Measurements from ENCODE around the gene WDR33. TPM values are rescaled to one million over a fixed set of nuclear protein-coding genes. Genes with fewer than 3 reads are reported as not detected.

The WDR33 gene
- total and polyA plus RNA-seq, 4 donors, result 8.1 to 55.1 (median 29.5) TPM

DNA sequence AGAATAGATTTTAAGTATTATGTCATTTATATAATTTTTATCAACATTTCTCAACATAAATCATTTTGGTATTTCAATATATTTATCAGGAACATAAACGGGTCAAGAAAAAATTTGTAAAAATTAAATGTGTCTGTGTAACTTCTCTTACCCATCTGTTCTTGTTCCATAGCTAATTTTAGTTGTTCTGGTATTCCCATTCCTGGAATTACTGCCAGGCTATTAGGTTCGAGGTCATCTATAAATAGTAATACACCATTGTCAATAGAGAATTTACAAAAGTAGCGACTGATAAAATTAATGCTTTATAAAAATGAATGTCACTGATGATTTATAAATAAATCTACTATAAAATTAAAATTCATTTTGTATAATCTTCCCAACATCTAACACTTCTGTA, 88.2 kb downstream of the WDR33 start:
- intact Hi-C loops (cut with DNase I), result no loop called here
- Histone ChIP-seq H3K36me3 (ENCODE audit: control insufficient read depth in 1 of 2, insufficient read depth in 2 of 2, low read length in 1 of 2) (peaks cover 0 to 5% of the 10 kb centered on the region in 2 donors), H3K4me3 (ENCODE audit: low read length in 2 of 2) (no peak overlapping the region), H3K27me3 (ENCODE audit: control insufficient read depth in 1 of 2, insufficient read depth in 2 of 2, low read length in 1 of 2) (no peaks in the 10 kb centered on the region), H3K9me3 (ENCODE audit: control insufficient read depth, low read length) (no peaks in the 10 kb centered on the region), H3K27ac (ENCODE audit: low read depth in 1 of 2, low read length in 2 of 2) (no peak overlapping the region), H3K4me1 (ENCODE audit: control insufficient read depth in 1 of 2, insufficient read depth in 2 of 2, low read length in 2 of 2) (no peaks in the 10 kb centered on the region)
- ATAC-seq (ENCODE audit: low FRiP score) (no peak), DNase-seq (no peak)
- 48 to 50% methylated on average over 3 of the region's 3 CpGs for WGBS, 2 donors

DNA sequence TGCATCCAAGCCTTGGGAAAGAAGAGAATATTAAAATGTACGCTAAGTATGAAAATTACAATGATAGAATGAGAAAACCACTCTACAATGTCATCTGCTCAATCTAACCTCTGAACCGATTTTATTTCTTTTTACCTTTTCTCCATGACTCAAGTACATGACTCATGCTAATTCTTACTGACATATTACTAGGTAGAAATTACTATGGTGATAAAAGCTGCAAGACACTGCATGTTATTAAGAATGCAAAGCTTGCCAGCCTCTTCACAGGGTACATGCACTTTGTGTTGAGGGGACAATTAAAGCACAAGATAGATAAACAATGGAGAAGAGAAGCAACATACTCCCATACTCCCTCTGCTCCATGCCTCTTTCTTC, 89.0 kb downstream of the WDR33 start:
- intact Hi-C loops (cut with DNase I), result no loop called here
- Histone ChIP-seq H3K27ac (ENCODE audit: low read depth in 1 of 2, low read length in 2 of 2) (no peak overlapping the region), H3K4me1 (ENCODE audit: control insufficient read depth in 1 of 2, insufficient read depth in 2 of 2, low read length in 2 of 2) (no peaks in the 10 kb centered on the region), H3K9me3 (ENCODE audit: control insufficient read depth, low read length) (no peaks in the 10 kb centered on the region), H3K4me3 (ENCODE audit: low read length in 2 of 2) (no peak overlapping the region), H3K27me3 (ENCODE audit: control insufficient read depth in 1 of 2, insufficient read depth in 2 of 2, low read length in 1 of 2) (no peaks in the 10 kb centered on the region), H3K36me3 (ENCODE audit: control insufficient read depth in 1 of 2, insufficient read depth in 2 of 2, low read length in 1 of 2) (peaks cover 0 to 5% of the 10 kb centered on the region in 2 donors)
- ATAC-seq (ENCODE audit: low FRiP score) (no peak), DNase-seq (no peak)
- 90 to 96% methylated on average over 2 of the region's 2 CpGs for WGBS, 2 donors

DNA sequence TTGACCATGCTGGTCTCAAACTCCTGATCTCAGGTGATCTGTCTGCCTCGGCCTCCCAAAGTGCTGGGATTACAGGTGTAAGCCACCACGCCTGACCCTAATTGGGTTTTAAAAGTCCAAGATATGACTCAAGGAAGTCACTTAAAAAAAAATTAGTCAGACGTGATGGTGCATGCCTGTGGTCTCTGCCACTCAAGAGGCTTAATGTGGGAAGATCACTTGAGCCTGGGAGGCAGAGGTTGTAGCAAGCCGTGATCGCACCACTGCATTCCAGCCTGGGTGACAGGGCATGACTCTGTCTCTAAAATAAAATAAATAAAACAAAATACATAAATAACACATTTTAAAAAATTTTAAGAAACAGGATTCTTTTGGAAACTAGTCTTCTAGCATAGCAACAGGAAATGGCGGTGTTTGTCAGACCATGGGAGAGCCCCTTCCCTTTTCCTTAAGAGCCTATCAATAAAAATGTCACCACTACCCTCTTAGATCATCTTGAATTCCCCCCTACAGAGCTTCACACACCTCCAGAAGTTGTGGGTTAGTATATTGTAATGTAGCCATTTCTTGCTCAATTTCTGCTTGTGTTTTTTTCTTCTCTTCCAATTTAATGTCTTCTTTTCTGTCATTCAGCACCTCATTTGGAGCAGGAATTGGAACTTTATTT, 89.5 kb downstream of the WDR33 start:
- Histone ChIP-seq H3K36me3 (ENCODE audit: control insufficient read depth in 1 of 2, insufficient read depth in 2 of 2, low read length in 1 of 2) (peaks cover 0 to 5% of the 10 kb centered on the region in 2 donors), H3K4me3 (ENCODE audit: low read length in 2 of 2) (no peak overlapping the region), H3K4me1 (ENCODE audit: control insufficient read depth in 1 of 2, insufficient read depth in 2 of 2, low read length in 2 of 2) (no peaks in the 10 kb centered on the region), H3K27me3 (ENCODE audit: control insufficient read depth in 1 of 2, insufficient read depth in 2 of 2, low read length in 1 of 2) (no peaks in the 10 kb centered on the region), H3K9me3 (ENCODE audit: control insufficient read depth, low read length) (no peaks in the 10 kb centered on the region), H3K27ac (ENCODE audit: low read depth in 1 of 2, low read length in 2 of 2) (no peak overlapping the region)
- intact Hi-C loops (cut with DNase I), result no loop called here
- ATAC-seq (ENCODE audit: low FRiP score) (no peak), DNase-seq (no peak)
- WGBS, 2 donors, result 93 to 96% methylated on average over 6 of the region's 6 CpGs

DNA sequence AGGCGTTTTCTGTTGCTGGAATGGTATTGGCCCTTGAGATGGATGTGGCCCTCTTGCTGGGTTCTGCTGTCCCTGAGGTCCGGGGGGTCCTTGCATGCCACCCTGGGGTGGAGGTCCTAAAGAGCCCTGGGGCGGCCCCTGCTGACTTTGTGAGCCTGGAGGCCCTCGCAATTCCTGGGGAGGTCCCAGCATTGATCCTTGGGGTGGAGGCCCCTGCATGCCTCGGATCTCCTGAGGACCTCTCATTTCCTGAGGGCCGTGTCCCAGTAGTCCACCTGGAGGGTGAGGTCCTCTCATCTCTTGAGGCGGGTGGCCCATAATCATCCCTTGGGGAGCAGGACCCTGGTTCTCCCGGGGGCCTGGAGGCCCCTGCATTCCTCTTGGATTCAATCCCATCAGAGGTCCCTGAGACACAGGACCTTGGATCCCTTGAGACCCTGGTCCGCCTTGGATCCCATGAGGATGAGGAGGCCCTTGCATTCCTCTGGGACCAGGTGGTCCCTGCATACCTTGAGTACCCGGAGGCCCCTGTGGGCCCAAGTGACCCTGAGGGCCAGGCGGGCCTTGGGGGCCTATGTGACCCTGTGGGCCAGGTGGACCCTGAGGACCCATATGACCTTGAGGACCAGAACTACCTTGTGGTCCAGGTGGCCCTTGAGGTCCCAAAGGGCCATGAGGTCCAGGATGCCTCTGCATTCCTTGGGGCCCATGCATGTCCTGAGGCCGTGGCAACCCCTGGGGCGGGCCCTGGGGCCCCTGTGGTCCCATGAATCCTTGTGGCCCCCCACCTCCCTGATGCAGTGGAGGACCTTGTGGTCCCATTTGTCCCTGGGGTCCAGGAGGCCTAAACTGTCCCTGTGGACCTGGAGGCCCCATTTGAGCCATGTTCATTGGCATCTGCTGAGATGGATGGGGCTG, 91.4 kb downstream of the WDR33 start:
- Histone ChIP-seq H3K4me3 (ENCODE audit: low read length in 2 of 2) (no peak overlapping the region), H3K4me1 (ENCODE audit: control insufficient read depth in 1 of 2, insufficient read depth in 2 of 2, low read length in 2 of 2) (no peaks in the 10 kb centered on the region), H3K36me3 (ENCODE audit: control insufficient read depth in 1 of 2, insufficient read depth in 2 of 2, low read length in 1 of 2) (peaks cover 0 to 5% of the 10 kb centered on the region in 2 donors), H3K27me3 (ENCODE audit: control insufficient read depth in 1 of 2, insufficient read depth in 2 of 2, low read length in 1 of 2) (no peaks in the 10 kb centered on the region), H3K27ac (ENCODE audit: low read depth in 1 of 2, low read length in 2 of 2) (no peak overlapping the region), H3K9me3 (ENCODE audit: control insufficient read depth, low read length) (no peaks in the 10 kb centered on the region)
- ATAC-seq (ENCODE audit: low FRiP score) (no peak), DNase-seq (no peak)
- intact Hi-C loops (cut with DNase I), result no loop called here
- WGBS, 2 donors, result 96% methylated on average over 13 of the region's 13 CpGs

DNA sequence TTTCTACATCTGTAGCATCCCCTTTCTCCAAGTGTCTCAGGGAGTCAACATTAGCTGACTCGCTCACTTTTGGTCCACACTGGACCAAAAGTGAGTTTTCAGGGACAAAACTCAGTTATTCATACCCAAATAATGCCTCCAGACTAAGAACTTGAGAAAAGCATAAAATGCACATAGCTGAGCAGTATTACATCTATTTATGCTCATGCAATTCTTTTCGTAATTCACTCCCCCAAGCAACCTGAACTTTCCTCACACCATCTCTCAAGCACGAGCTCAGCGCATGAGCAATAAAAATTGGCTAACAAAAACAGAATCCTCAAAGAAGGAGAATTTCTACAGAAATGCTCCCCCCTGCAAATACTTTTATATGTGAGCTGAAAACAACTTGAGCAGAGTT, 92.7 kb downstream of the WDR33 start:
- Histone ChIP-seq H3K36me3 (ENCODE audit: control insufficient read depth in 1 of 2, insufficient read depth in 2 of 2, low read length in 1 of 2) (peaks cover 0 to 5% of the 10 kb centered on the region in 2 donors), H3K27ac (ENCODE audit: low read depth in 1 of 2, low read length in 2 of 2) (no peak overlapping the region), H3K4me1 (ENCODE audit: control insufficient read depth in 1 of 2, insufficient read depth in 2 of 2, low read length in 2 of 2) (no peaks in the 10 kb centered on the region), H3K4me3 (ENCODE audit: low read length in 2 of 2) (no peak overlapping the region), H3K9me3 (ENCODE audit: control insufficient read depth, low read length) (no peaks in the 10 kb centered on the region), H3K27me3 (ENCODE audit: control insufficient read depth in 1 of 2, insufficient read depth in 2 of 2, low read length in 1 of 2) (no peaks in the 10 kb centered on the region)
- intact Hi-C loops (cut with DNase I), result no loop called here
- ATAC-seq (ENCODE audit: low FRiP score) (no peak), DNase-seq (no peak)
- 90 to 94% methylated on average over 4 of the region's 4 CpGs for WGBS, 2 donors

DNA sequence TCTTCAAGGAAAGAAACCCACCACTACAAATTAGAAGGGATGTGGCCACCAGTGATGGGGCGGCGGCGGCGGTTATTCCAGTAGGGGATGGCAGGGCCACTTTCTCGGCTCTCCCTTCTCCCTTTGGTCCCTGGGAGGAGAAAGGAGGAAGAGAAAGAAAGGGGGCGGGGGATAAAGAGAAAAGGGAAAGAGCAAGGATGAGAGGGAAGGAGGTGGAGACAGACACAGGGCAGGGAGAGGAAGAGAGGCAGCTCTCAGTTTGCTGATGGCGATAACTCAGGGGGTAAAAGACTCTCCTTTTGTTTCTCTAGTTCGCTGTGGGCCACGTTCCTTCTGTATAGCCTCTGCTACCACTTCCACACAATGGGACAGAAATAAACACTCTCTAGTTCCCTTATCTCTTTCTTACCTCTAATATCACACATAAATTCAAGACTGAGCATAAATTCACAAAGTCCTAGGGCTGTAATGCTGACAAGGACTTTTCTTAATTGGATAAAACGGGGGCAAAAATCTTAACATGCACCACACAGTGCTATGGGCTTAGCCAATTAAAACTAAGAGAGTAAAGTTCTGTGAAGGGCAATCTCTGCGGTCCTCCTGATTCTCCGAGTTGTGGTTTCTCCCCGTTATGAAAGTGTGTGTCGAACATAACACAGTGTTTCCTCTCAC, 95.1 kb downstream of the WDR33 start:
- no peak for DNase-seq
- no peak overlapping the region for H3K27ac ChIP-seq (ENCODE audit: low read depth in 1 of 2, low read length in 2 of 2)
- peaks cover 0 to under 1% of the 10 kb centered on the region in 2 donors for H3K36me3 ChIP-seq (ENCODE audit: control insufficient read depth in 1 of 2, insufficient read depth in 2 of 2, low read length in 1 of 2)
- no peak overlapping the region for H3K4me3 ChIP-seq (ENCODE audit: low read length in 2 of 2)
- no peaks in the 10 kb centered on the region for H3K4me1 ChIP-seq (ENCODE audit: control insufficient read depth in 1 of 2, insufficient read depth in 2 of 2, low read length in 2 of 2)
- WGBS, 2 donors, result 94 to 95% methylated on average over 14 of the region's 14 CpGs
- intact Hi-C loops (cut with DNase I), result no loop called here
- ATAC-seq (ENCODE audit: low FRiP score), result no peak
- H3K9me3 ChIP-seq (ENCODE audit: control insufficient read depth, low read length), result no peaks in the 10 kb centered on the region
- no peaks in the 10 kb centered on the region for H3K27me3 ChIP-seq (ENCODE audit: control insufficient read depth in 1 of 2, insufficient read depth in 2 of 2, low read length in 1 of 2)

DNA sequence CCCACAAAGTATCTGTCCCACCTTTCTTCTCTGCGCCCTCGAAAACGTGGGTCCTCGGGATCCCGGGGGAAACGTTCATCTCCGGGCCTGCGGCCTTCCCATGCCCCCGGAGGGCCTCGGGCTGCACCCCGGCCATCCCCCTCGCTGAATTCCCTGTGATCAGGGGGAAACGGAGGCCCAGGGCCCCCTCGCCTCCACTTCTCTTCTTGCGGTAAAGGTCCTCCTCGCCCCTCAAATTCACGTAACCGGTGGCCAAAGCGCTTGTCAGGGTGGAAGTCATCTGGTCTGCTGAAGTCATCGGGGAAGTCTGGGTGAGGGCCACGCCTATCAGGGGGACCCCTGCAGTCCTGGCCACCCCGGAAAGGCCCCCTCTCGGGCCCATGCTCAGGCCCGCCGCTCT, 97.4 kb downstream of the WDR33 start:
- Histone ChIP-seq H3K4me3 (ENCODE audit: low read length in 2 of 2) (no peak overlapping the region), H3K9me3 (ENCODE audit: control insufficient read depth, low read length) (no peaks in the 10 kb centered on the region), H3K36me3 (ENCODE audit: control insufficient read depth in 1 of 2, insufficient read depth in 2 of 2, low read length in 1 of 2) (no peaks in the 10 kb centered on the region), H3K27me3 (ENCODE audit: control insufficient read depth in 1 of 2, insufficient read depth in 2 of 2, low read length in 1 of 2) (no peaks in the 10 kb centered on the region), H3K4me1 (ENCODE audit: control insufficient read depth in 1 of 2, insufficient read depth in 2 of 2, low read length in 2 of 2) (no peaks in the 10 kb centered on the region), H3K27ac (ENCODE audit: low read depth in 1 of 2, low read length in 2 of 2) (no peak overlapping the region)
- ATAC-seq (ENCODE audit: low FRiP score) (no peak), DNase-seq (no peak)
- intact Hi-C loops (cut with DNase I), result no loop called here
- WGBS, 2 donors, result 94% methylated on average over 25 of the region's 25 CpGs

DNA sequence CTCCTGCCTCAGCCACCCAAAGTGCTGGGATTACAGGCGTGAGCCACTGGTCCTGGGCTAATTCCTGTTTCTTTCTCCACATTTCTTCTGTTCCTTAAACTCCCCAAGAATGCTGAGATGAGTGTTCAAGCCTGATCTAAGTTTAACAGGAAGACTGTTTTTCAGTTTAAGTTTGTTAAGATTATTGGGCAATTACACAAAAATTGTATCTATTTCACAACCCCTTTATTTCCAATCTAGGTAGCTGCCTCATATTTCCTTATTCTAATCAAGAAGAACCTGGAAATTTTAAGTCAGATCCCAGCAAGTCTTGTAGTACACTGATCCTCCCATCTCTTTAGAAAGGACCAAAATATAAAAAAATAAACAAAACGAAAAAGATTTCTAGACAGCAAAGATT, 98.0 kb downstream of the WDR33 start:
- no peak overlapping the region for H3K27ac ChIP-seq (ENCODE audit: low read depth in 1 of 2, low read length in 2 of 2)
- H3K4me3 ChIP-seq (ENCODE audit: low read length in 2 of 2), result no peak overlapping the region
- ATAC-seq (ENCODE audit: low FRiP score) (no peak), DNase-seq (no peak)
- H3K36me3 ChIP-seq (ENCODE audit: control insufficient read depth in 1 of 2, insufficient read depth in 2 of 2, low read length in 1 of 2), result no peaks in the 10 kb centered on the region
- no peaks in the 10 kb centered on the region for H3K27me3 ChIP-seq (ENCODE audit: control insufficient read depth in 1 of 2, insufficient read depth in 2 of 2, low read length in 1 of 2)
- intact Hi-C loops (cut with DNase I), result no loop called here
- no peaks in the 10 kb centered on the region for H3K4me1 ChIP-seq (ENCODE audit: control insufficient read depth in 1 of 2, insufficient read depth in 2 of 2, low read length in 2 of 2)
- H3K9me3 ChIP-seq (ENCODE audit: control insufficient read depth, low read length), result no peaks in the 10 kb centered on the region
- WGBS, 2 donors, result 75 to 82% methylated on average over 2 of the region's 2 CpGs

Data from aorta (tissue), 5 donors.